NCI-H345 (cell line): ENCODE results near the gene CNBP.
"Not testable (repeated sequence)": the region's sequence is repeated elsewhere in the genome, so short reads cannot be mapped to it uniquely, and the experiment has no call there.

Experiments used
- DNase-seq: peaks from one replicate; lab custom pipeline; 2025; lab: John Stamatoyannopoulos, UW

Gene CNBP

GRCh38 chr3:129183569-129184395, at the start of gene CNBP:
Gene CNBP, minus strand, starts transcription at chr3:129183896. Its CDS starts 12,139 bp downstream, at chr3:129171757.
- DNase-seq: peak; percentile 90

- DNase-seq: no peak
Observed at GRCh38 chr3:129231331-129232119, 47.8 kb upstream of the CNBP start.

- DNase-seq: no peak
Observed at GRCh38 chr3:129230311-129231019, 46.8 kb upstream of the CNBP start.

- DNase-seq: no peak
Observed at GRCh38 chr3:129228891-129229585, 45.3 kb upstream of the CNBP start.

GRCh38 chr3:129226374-129226773, 42.7 kb upstream of the CNBP start:
- no peak for DNase-seq

GRCh38 chr3:129224984-129225393, 41.3 kb upstream of the CNBP start:
- DNase-seq: no peak

GRCh38 chr3:129224387-129224786, 40.7 kb upstream of the CNBP start:
- not testable (repeated sequence) for DNase-seq

- DNase-seq: no peak
Observed at GRCh38 chr3:129218742-129219141, 35.0 kb upstream of the CNBP start.

GRCh38 chr3:129213238-129213637, 29.5 kb upstream of the CNBP start:
- no peak for DNase-seq

- DNase-seq: peak; percentile 44
Observed at GRCh38 chr3:129211772-129212171, 28.1 kb upstream of the CNBP start.

GRCh38 chr3:129211345-129211744, 27.6 kb upstream of the CNBP start:
- no peak for DNase-seq

- DNase-seq: no peak
Observed at GRCh38 chr3:129207479-129207878, 23.8 kb upstream of the CNBP start.

GRCh38 chr3:129205109-129205832, 21.6 kb upstream of the CNBP start:
- no peak for DNase-seq

- DNase-seq: no peak
Observed at GRCh38 chr3:129204473-129204872, 20.8 kb upstream of the CNBP start.

GRCh38 chr3:129199366-129199765, 15.7 kb upstream of the CNBP start:
- DNase-seq: no peak

GRCh38 chr3:129197321-129197720, 13.6 kb upstream of the CNBP start:
- DNase-seq: no peak

GRCh38 chr3:129196601-129197000, 12.9 kb upstream of the CNBP start:
- DNase-seq: no peak

- no peak for DNase-seq
Observed at GRCh38 chr3:129195731-129196256, 12.1 kb upstream of the CNBP start.

- DNase-seq: not testable (repeated sequence)
Observed at GRCh38 chr3:129189793-129190192, 6.1 kb upstream of the CNBP start.

- no peak for DNase-seq
Observed at GRCh38 chr3:129187857-129188256, 4.2 kb upstream of the CNBP start.

- no peak for DNase-seq
Observed at GRCh38 chr3:129185783-129186182, 2.1 kb upstream of the CNBP start.
